DND-41 (cell line): ENCODE results near the gene MUC16.

ENCODE experiments used
- CTCF ChIP-seq: IDR thresholded peaks from 2 replicates; pipeline ENCODE4 v1.5.1; 2012; ENCODE audit warnings: borderline replicate concordance, low read length, moderate library complexity, mild to moderate bottlenecking; ENCODE audit not compliant: poor library complexity, severe bottlenecking; ENCODE audit errors: extremely low read depth
- EZH2 ChIP-seq: IDR thresholded peaks from 3 replicates; pipeline ENCODE4 v1.6.1; 2012; ENCODE audit warnings: borderline replicate concordance, low read depth, mild to moderate bottlenecking, moderate library complexity, low read length, inconsistent platforms; ENCODE audit not compliant: severe bottlenecking

GRCh38 chr19:9044449-9044848 is 34.2 kb upstream of the MUC16 start:
- no peak for TF ChIP-seq CTCF
- TF ChIP-seq EZH2, result no peak
